HL-60 (cell line): ENCODE data around the gene LBX2.

Experiments
- CTCF ChIP-seq: IDR thresholded peaks from one replicate; pipeline ENCODE4 v1.5.1; 2011; ENCODE audit warnings: low read length, control low read depth, inconsistent platforms; ENCODE audit not compliant: insufficient read depth
- GABPA ChIP-seq: IDR thresholded peaks from 2 replicates; pipeline ENCODE4 v1.6.1; 2012; ENCODE audit warnings: low read depth
- POLR2AphosphoS5 ChIP-seq: IDR thresholded peaks from 2 replicates; pipeline ENCODE4 v1.6.1; 2012; ENCODE audit warnings: low read depth
- REST ChIP-seq: IDR thresholded peaks from 2 replicates; pipeline ENCODE4 v1.6.1; 2012; ENCODE audit warnings: low read depth; ENCODE audit not compliant: insufficient replicate concordance
- SPI1 ChIP-seq: IDR thresholded peaks from 2 replicates; pipeline ENCODE4 v1.6.1; 2012; ENCODE audit warnings: low read depth, mild to moderate bottlenecking, borderline replicate concordance

- no peak for TF ChIP-seq CTCF
- no peak for TF ChIP-seq GABPA
- no peak for TF ChIP-seq POLR2AphosphoS5
- TF ChIP-seq SPI1: no peak
- no peak for TF ChIP-seq REST
Measured at GRCh38 chr2:74507926-74508520, 8.6 kb upstream of the LBX2 start.
